Stimulated activated CD4-positive, alpha-beta T cell treated with anti-CD3 and anti-CD28 coated beads, Interleukin-12 subunit alpha, Interleukin-12 subunit beta, amount 100 ng/mL, for 24 hours (primary cell): ENCODE results near the gene SOAT1.
"Not testable (repeated sequence)": the region's sequence is repeated elsewhere in the genome, so short reads cannot be mapped to it uniquely, and the experiment has no call there.

Experiments used
- DNase-seq, 2 experiments: peaks; one replicate each; pipeline ENCODE4 v3.0.0-alpha.2; 2020; ENCODE audit warnings: low read depth in 2 of 2

The SOAT1 gene

GRCh38 chr1:179353546-179353945 lies 59.9 kb downstream of the SOAT1 start:
- no peak for DNase-seq

GRCh38 chr1:179361631-179362030 lies 68.0 kb downstream of the SOAT1 start:
- not testable (repeated sequence) for DNase-seq

GRCh38 chr1:179365342-179366092 lies 71.9 kb downstream of the SOAT1 start, which contains the start of gene AXDND1:
TSS of gene AXDND1 (plus strand) at chr1:179365971. CDS start at chr1:179366510, 539 bp downstream.
- peak; percentile 77 to 80 for DNase-seq

GRCh38 chr1:179366093-179366800 lies 72.7 kb downstream of the SOAT1 start:
- no peak for DNase-seq

- no peak for DNase-seq
Measured at GRCh38 chr1:179369751-179370341, 76.2 kb downstream of the SOAT1 start.

- DNase-seq, result no peak
Measured at GRCh38 chr1:179372160-179372559, 78.6 kb downstream of the SOAT1 start.

- DNase-seq, result no peak
Measured at GRCh38 chr1:179376223-179376622, 82.6 kb downstream of the SOAT1 start.

- no peak for DNase-seq
Measured at GRCh38 chr1:179380299-179380698, 86.7 kb downstream of the SOAT1 start.

GRCh38 chr1:179384027-179384426 lies 90.4 kb downstream of the SOAT1 start:
- no peak for DNase-seq

- no peak for DNase-seq
Measured at GRCh38 chr1:179385510-179385909, 91.9 kb downstream of the SOAT1 start.

GRCh38 chr1:179393721-179394120 lies 100.1 kb downstream of the SOAT1 start:
- DNase-seq, result no peak

- DNase-seq, result not testable (repeated sequence)
Measured at GRCh38 chr1:179399399-179399798, 105.8 kb downstream of the SOAT1 start.
